ENCODE data around the gene COMMD2.

GRCh38 chr3:149763565-149764195 lies 11.4 kb upstream of the COMMD2 start:
- TF ChIP-seq CTCF (IDR thresholded peaks at IDR 0.05): no peak
- TF ChIP-seq POLR2A (IDR thresholded peaks at IDR 0.05): no peak
